Measurements from ENCODE around the gene DDC. TPM values are rescaled to one million over a fixed set of nuclear protein-coding genes. Genes with fewer than 3 reads are reported as not detected.

DDC gene
- total and polyA plus RNA-seq, 4 donors, result 0.23 to 3.1 (median 1.6) TPM

- DNase-seq (peak in 2 of 3 donors; percentile 47 to 54), ATAC-seq (ENCODE audit: insufficient read depth, low FRiP score) (no peak)
- H3K27ac ChIP-seq (ENCODE audit: low read depth in 1 of 2, low read length in 1 of 2), result no peak overlapping the region
- no peak for TF ChIP-seq CTCF (IDR thresholded peaks at IDR 0.05; ENCODE audit: control extremely low read depth, extremely low read depth)
- no peaks in the 10 kb centered on the region for H3K27me3 ChIP-seq (ENCODE audit: control insufficient read depth in 3 of 3, insufficient read depth in 3 of 3, low read length in 2 of 3)
- H3K36me3 ChIP-seq (ENCODE audit: control insufficient read depth in 4 of 4, insufficient read depth in 4 of 4, low read length in 4 of 4), result no peaks in the 10 kb centered on the region
- H3K4me1 ChIP-seq (ENCODE audit: control insufficient read depth in 5 of 5, insufficient read depth in 5 of 5, low read length in 5 of 5), result peaks cover 0 to 9% (median 4%) of the 10 kb centered on the region in 5 donors
- no peaks in the 10 kb centered on the region for H3K9me3 ChIP-seq (ENCODE audit: control insufficient read depth in 4 of 4, insufficient read depth in 3 of 4, low read length in 3 of 4)
- H3K4me3 ChIP-seq, result no peak overlapping the region
- H3K9ac ChIP-seq (ENCODE audit: insufficient read depth in 1 of 2, low read length in 2 of 2), result no peak overlapping the region
- 67 to 75% methylated on average over 8 of the region's 8 CpGs for WGBS, 2 donors
Measured at GRCh38 chr7:50556247-50556991, 8.8 kb downstream of the DDC start.

DNA sequence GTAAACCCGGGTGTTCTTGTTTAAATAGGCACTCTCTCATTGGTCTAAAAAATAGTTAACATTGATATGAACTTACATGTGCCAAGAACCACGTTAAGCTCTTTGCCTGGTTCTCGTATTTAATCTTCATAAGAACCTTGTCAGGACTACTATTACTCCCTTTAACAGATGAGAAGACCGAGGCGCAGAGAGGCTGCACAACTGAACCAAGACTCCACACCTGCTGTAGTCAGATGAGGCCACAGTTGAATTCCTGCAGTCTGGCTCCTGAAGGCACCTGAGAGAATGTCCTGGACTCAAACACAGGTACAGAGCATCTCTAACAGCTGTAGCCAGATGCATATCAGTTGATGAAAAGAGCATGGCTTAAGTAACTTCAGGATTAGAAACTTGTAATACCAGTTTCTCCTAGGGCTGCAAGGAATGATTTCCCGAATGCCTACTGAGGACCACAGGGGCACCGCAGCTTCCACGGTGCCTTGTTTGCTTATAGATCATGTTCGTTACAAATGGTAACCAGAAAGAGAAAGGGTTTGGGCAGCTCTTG is 9.5 kb downstream of the DDC start:
- no peaks in the 10 kb centered on the region for H3K36me3 ChIP-seq (ENCODE audit: control insufficient read depth in 4 of 4, insufficient read depth in 4 of 4, low read length in 4 of 4)
- 77 to 91% methylated on average over 9 of the region's 9 CpGs for WGBS, 2 donors
- H3K9me3 ChIP-seq (ENCODE audit: control insufficient read depth in 4 of 4, insufficient read depth in 3 of 4, low read length in 3 of 4), result no peaks in the 10 kb centered on the region
- H3K9ac ChIP-seq (ENCODE audit: insufficient read depth in 1 of 2, low read length in 2 of 2), result no peak overlapping the region
- TF ChIP-seq CTCF (IDR thresholded peaks at IDR 0.05; ENCODE audit: control extremely low read depth, extremely low read depth), result no peak
- ATAC-seq (ENCODE audit: insufficient read depth, low FRiP score) (no peak), DNase-seq (no peak)
- no peak overlapping the region for H3K4me3 ChIP-seq
- no peaks in the 10 kb centered on the region for H3K27me3 ChIP-seq (ENCODE audit: control insufficient read depth in 3 of 3, insufficient read depth in 3 of 3, low read length in 2 of 3)
- H3K4me1 ChIP-seq (ENCODE audit: control insufficient read depth in 5 of 5, insufficient read depth in 5 of 5, low read length in 5 of 5), result peaks cover 0 to 9% (median 4%) of the 10 kb centered on the region in 5 donors
- H3K27ac ChIP-seq (ENCODE audit: low read depth in 1 of 2, low read length in 1 of 2), result no peak overlapping the region

DNA sequence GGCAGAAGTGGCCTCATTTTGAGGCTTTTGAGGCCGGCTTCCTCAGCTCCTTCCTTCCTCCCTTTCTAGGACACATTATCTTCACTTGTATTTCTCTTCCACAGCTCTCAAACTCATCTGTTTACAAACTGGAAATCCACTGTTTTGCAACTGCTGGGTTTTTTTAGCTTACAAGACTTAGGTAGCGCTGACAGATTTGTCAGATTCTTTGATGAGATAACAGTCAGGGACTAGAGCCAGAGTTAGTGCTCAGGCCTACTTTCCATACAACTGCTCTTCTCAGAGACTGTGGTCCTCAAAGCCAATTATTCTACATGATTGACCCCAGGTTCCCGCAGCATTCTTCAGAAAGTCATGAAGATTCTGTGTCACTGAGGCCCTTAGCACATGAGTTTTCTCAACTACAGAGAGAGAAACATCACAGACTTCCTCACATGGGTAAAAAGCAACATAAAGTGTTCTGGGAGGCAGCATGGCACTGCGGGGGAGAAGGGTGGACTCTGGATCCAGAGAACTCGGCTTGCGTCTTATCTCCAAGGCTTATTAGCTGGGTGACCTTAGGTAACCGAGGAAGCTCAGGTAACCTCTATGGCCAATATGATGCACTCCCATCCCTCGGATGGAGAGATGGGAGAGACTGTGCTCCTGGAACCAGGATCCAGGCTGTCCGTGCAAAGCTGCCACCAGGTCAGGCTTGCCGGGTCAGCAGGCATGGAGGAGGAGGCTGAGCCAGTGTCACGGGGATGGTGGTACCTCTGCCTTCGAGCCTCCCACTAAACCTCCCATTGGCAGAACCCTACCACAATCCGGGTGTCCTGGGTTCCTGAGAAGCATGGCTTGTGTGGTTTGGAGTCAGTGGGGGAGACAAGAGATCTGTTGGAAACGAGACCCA is 10.5 kb downstream of the DDC start:
- Histone ChIP-seq H3K4me3 (no peak overlapping the region), H3K9ac (ENCODE audit: insufficient read depth in 1 of 2, low read length in 2 of 2) (no peak overlapping the region), H3K9me3 (ENCODE audit: control insufficient read depth in 4 of 4, insufficient read depth in 3 of 4, low read length in 3 of 4) (no peaks in the 10 kb centered on the region), H3K27me3 (ENCODE audit: control insufficient read depth in 3 of 3, insufficient read depth in 3 of 3, low read length in 2 of 3) (no peaks in the 10 kb centered on the region), H3K4me1 (ENCODE audit: control insufficient read depth in 5 of 5, insufficient read depth in 5 of 5, low read length in 5 of 5) (peaks cover 0 to 9% (median 4%) of the 10 kb centered on the region in 5 donors), H3K36me3 (ENCODE audit: control insufficient read depth in 4 of 4, insufficient read depth in 4 of 4, low read length in 4 of 4) (no peaks in the 10 kb centered on the region), H3K27ac (ENCODE audit: low read depth in 1 of 2, low read length in 1 of 2) (no peak overlapping the region)
- 85 to 90% methylated on average over 14 of the region's 14 CpGs for WGBS, 2 donors
- ATAC-seq (ENCODE audit: insufficient read depth, low FRiP score) (no peak), DNase-seq (no peak)
- no peak for TF ChIP-seq CTCF (IDR thresholded peaks at IDR 0.05; ENCODE audit: control extremely low read depth, extremely low read depth)
